Measurements from ENCODE around the gene SCYL2.
A peak's percentile ranks its signal among the peaks of the same experiment; 100 is the strongest.
"Not testable (repeated sequence)": the region's sequence is repeated elsewhere in the genome, so short reads cannot be mapped to it uniquely, and the experiment has no call there.

Gene SCYL2

DNA sequence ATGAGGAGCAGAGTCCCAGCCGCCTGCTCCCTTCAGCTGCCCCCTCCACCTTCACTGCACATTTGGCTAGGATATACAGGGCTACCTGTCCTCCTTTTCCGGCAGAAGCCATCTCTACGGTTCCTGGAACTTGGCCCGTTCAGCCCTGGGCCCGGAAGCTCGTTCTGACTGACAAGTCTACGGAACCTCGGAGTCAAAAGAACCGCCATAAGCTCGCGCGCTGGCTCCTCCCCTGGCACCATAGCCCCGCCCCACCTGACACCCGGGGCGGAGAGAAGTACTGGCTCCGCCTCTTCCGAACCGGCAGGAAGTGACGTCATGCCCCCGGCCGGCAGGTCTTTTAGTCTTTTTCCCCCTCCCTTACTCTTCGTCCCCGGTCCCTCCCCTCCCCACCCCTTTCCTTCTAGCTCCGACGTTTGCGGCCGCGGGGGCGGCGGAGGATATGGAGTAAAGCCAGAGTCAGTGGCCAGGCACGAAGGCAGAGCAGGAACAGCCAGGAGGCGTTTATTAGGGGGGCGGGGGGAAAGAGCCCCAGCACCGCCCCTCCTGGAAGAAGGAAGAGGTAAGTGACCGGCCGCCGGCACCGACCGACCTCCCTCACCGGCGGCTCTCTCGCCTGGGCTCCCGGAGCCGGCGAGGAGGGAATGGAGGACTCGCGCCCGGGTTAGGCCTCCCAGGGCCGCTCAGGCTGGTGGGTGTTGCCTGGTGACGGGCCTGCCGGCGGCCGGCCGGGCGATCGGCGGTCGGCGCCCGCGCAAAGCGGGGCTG, at the start of gene SCYL2, which contains the start of gene DEPDC4:
Gene SCYL2, plus strand, starts transcription at position 343 of the 768 bp plus-strand sequence. CDS start 15,794 bp downstream, outside the sequence.
Gene DEPDC4, minus strand, starts transcription at position 245 of the 768 bp plus-strand sequence. Its CDS starts 3 bp downstream, at position 242.
- DNase-seq, result peak; percentile 87 to 89

- no peak for DNase-seq
These were observed 47.5 kb upstream of the SCYL2 start for GRCh38 chr12:100219328-100220109.

- no peak for DNase-seq
These were observed 45.5 kb upstream of the SCYL2 start for GRCh38 chr12:100221523-100221922.

GRCh38 chr12:100222173-100222572, 44.8 kb upstream of the SCYL2 start:
- DNase-seq, result not testable (repeated sequence)

DNA sequence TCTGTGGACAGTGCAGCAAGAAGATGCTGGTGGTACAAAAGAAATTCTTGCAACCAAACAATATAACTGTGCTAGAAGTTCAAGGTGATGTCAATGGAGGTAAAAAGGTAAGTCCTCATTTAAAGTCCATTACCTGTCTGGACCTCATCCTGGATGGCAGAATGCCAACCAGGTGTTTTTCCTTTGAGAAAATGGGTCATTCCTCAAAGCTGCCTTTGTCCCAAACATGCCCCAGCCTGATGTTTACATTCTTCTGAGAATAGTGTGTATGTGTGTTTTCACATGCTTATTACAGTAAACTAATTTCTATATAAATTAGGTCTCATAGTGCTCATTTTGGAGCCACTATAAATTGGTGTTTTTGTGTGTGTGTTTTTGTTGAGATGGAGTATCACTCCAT, 41.5 kb upstream of the SCYL2 start:
- no peak for DNase-seq

GRCh38 chr12:100229036-100229635, 37.8 kb upstream of the SCYL2 start:
- DNase-seq, result no peak

DNA sequence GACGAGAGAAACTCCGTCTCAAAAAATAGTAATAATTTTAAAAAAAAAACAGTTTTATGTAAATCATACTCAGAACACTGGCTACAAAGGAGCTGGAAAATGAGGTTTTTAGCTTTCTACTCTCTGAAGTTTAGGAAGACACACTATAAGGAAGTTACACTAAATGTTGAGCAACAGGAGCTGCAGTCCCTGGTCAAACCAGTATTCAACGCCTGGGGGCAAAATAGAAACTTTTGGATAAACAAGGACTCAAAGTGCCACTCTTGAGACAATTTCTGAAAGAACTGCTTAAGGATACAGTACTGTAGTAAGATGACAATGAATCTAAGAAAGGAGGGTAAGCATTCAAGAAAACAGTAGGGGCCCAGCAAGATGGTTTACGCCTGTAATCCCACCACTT, 37.1 kb upstream of the SCYL2 start:
- DNase-seq, result no peak

GRCh38 chr12:100231873-100232272, 35.1 kb upstream of the SCYL2 start:
- not testable (repeated sequence) for DNase-seq

DNA sequence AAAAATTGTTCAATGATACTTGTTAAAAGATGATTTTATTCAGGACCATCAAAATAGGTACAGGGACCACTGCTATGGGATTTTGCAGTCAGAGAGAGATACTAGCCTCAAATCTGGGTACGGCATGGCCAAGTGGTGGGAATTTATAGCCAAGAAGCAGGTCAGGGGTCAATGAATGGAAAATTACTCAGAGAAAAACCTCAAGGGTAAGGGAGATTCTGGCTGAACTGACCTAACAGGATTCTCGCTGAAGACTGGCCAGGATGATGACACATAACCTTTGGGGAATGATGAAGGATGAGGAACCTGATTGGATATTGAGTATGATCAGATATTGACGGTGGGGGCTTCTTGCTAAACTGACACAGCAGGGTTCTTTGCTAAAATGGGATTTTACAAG, 32.8 kb upstream of the SCYL2 start:
- DNase-seq, result no peak

- no peak for DNase-seq
These were observed 32.2 kb upstream of the SCYL2 start for GRCh38 chr12:100234591-100235304.

DNA sequence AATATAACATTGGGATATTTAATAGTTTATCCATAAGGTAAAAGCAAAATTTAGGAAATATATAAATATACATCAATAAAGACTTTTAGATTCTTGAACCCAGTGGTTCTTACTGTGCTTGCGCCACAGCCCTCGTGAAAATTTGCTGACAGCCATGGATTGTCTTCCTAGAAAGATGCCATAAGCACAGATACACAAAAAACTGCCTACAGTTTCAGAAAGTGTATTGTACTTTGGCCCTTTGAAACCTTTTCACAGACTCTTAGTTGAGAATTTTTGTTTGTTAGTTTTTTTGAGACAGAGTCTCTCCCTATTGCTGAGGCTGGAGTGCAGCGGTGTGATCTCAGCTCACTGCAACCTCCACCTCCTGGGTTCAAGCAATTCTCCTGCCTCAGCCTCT, 28.2 kb upstream of the SCYL2 start:
- no peak for DNase-seq

GRCh38 chr12:100239589-100239988, 27.4 kb upstream of the SCYL2 start:
- no peak for DNase-seq

GRCh38 chr12:100243137-100243536, 23.8 kb upstream of the SCYL2 start:
- no peak for DNase-seq

- DNase-seq, result no peak
These were observed 19.2 kb upstream of the SCYL2 start for GRCh38 chr12:100247765-100248164.

DNA sequence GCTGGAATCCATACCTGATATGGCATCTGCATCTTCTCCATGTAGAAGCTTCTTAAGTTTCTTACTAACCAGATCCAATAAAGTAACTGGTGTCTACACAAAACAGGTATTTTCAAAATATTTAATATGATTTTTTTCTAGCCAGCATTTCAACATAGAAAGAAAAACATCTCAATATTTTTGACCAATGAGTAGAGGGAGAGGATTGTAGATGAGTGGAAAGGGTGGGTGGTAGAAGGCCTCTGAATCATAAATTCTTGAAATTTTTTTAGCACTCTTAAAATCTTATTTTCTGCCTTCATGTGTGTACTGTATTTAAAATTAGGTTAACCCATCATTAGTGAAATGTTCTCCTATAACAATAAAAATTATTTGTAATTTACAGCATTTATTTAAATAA, 18.1 kb upstream of the SCYL2 start:
- DNase-seq, result no peak

- DNase-seq, result no peak
These were observed 17.0 kb upstream of the SCYL2 start for GRCh38 chr12:100249941-100250340.

GRCh38 chr12:100251917-100252316, 15.1 kb upstream of the SCYL2 start:
- DNase-seq, result no peak

GRCh38 chr12:100253437-100253836, 13.5 kb upstream of the SCYL2 start:
- DNase-seq, result no peak

DNA sequence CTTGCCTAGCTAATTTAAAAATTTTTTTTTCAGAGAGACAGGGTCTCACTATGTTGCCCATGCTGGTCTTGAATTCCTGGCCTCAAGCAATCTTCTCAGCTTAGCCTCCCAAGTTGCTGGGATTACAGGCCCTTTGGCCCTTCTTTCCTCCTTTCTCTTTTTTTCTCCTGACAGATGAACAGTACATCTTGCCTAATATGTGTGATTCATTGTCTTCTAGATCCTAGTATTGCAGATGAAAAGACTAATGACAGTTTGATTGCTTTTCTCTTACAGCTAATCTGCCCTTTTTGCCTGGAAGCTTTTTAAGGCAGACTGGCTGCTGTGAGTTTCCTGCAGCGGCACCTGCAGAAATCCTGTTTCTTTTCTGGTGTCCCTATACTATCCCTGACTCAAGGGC, 12.1 kb upstream of the SCYL2 start:
- no peak for DNase-seq

DNA sequence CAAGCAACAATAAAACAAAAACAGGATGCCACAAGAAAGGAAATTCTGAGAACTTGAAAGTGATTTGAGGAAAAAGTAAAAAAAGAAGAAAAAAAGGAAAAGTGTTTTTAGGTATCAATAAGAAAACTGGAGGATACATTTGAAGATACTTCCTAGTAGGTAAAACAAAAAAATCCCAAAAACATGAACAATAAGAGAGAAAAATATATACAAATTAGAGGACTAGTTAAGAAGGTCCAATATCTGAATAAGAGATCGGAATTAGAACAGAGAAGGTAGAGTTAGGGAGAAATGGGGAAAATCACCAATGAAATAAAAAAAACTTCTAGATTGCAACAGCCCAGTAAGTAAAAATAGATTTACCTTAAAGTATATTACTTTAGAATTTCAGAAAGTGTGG, 8.8 kb upstream of the SCYL2 start:
- DNase-seq, result no peak

- DNase-seq, result no peak
These were observed 3.8 kb upstream of the SCYL2 start for GRCh38 chr12:100263131-100263530.

DNA sequence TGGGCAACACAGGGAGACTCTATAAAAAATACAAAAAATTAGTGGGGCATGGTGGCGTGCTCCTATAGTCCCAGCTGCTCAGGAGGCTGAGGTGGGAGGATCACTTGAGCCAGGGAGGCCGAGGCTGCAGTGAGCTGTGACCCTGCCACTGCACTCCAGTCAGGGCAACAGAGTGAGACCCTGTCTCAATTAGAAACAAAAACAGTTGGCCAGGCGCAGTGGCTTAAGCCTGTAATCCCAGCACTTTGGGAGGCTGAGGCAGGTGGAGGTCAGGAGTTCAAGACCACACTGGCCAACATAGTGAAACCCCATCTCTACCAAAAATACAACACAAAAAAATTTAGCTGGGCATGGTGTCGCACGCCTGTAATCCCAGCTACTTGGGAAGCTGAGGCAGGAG, 1.9 kb upstream of the SCYL2 start:
- not testable (repeated sequence) for DNase-seq

Data from activated CD4-positive, alpha-beta T cell treated with anti-CD3 and anti-CD28 coated beads, Interleukin-2, amount 50 U/mL, for 4 hours (primary cell).